BJ (cell line): ENCODE data around the gene TARS3. TPM values are rescaled to one million over a fixed set of nuclear protein-coding genes. Genes with fewer than 3 reads are reported as not detected.

Experiments
- CTCF ChIA-PET: fragments of 350-600 bp; formaldehyde crosslinking; extraction: SDS; loops from one replicate; lab custom pipeline; 2021; ENCODE audit warnings: antibody characterized with exemption, inconsistent platforms; lab: Yijun Ruan, JAX
- POLR2A ChIA-PET: fragments of 300-600 bp; sonication (Branson Sonifier 250); formaldehyde crosslinking; extraction: SDS; loops from one replicate; lab custom pipeline; 2021; ENCODE audit warnings: antibody characterized with exemption; lab: Charles Lee
- DNase-seq: peaks from one replicate; pipeline ENCODE4 v3.0.0-alpha.2; 2011; ENCODE audit warnings: low read depth
- H3K27me3 ChIP-seq: 2 replicates; pipeline ENCODE4 v1.6.0; 2011; ENCODE audit warnings: low read length; ENCODE audit not compliant: control insufficient read depth, insufficient read depth
- H3K36me3 ChIP-seq: 2 replicates; pipeline ENCODE4 v1.5.1; 2011; ENCODE audit warnings: low read length; ENCODE audit not compliant: control insufficient read depth, insufficient read depth
- H3K4me3 ChIP-seq: 2 replicates; pipeline ENCODE4 v1.5.1; 2011; ENCODE audit warnings: low read depth, mild to moderate bottlenecking, control low read depth, low read length
- CTCF ChIP-seq: IDR thresholded peaks from 2 replicates; pipeline ENCODE4 v1.5.1; 2011; ENCODE audit warnings: low read depth, mild to moderate bottlenecking, control low read depth, inconsistent platforms, low read length, moderate library complexity; ENCODE audit not compliant: insufficient read depth
- polyA plus RNA-seq: library from polyadenylated mRNA; depleted of rRNA; stranded (reverse); fragments of >200 nt; gene quantifications from 2 replicates; pipeline ENCODE4 v1.2.3, GENCODE V29; 2011

TARS3 gene
- polyA plus RNA-seq, 1 experiment = 3.1 TPM

- ChIA-PET CTCF (no interaction called here), POLR2A (no interaction called here)
- Histone ChIP-seq H3K27me3 (no peaks in the 10 kb centered on the region), H3K36me3 (peaks cover 3% of the 10 kb centered on the region), H3K4me3 (no peak overlapping the region)
- TF ChIP-seq CTCF = no peak
- DNase-seq = no peak
Measured at GRCh38 chr15:101725073-101725472, 800 bp upstream of the TARS3 start.

DNA sequence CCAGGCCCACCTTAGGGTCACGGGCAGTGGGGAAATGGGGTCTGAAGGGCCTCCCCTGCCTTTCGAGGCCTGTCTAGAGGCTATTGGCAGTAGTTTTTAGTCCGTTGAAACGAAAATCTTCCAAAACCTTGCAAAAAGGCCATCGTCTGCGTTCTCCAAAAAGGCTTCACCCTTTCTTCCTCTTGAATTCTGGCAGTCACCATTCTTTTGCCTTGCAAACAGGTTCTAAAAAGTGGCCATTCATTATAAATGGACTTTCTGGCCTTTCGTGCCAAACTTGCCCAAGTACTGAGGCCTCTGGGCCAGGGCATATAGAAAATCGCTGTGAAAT is 367 bp upstream of the TARS3 start:
- ChIA-PET POLR2A (no interaction called here), CTCF (no interaction called here)
- DNase-seq = no peak
- no peaks in the 10 kb centered on the region for H3K27me3 ChIP-seq
- no peak for TF ChIP-seq CTCF
- peaks cover 5% of the 10 kb centered on the region for H3K36me3 ChIP-seq
- peak overlapping the region; percentile 87 for H3K4me3 ChIP-seq

DNA sequence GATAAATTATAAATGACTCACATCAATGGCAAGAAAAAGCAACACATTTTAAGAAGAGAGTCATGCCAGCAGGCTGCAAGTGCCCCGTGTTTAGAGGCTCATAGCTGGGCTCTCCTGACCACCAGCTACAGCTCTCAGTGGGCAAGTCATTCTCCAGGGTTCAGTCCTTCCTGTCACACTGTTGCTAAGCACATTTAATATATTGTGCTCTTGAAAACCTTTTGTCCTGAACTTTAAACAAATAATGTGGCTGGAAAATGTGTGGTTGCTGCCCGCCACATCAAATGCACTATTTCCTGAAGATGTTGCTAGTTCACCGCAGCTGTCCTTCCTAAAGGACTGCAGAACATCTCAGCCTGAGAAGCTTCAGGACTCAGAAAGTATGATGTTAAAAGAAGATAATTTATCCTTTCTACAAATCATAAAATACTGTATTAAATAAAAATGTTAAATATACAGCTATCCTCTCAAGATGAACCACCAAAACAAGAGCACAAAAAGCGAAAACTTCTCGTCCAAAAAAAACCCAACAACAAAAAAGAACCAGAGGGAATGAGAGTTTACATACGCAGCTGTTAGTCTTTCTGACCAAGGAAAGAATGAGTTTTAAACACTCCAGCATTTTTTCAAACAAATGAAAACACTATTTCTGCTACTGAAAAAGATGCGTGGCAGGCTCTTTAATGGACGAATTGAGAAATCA is 951 bp downstream of the TARS3 start:
- Histone ChIP-seq H3K36me3 (peaks cover 12% of the 10 kb centered on the region), H3K27me3 (no peaks in the 10 kb centered on the region), H3K4me3 (peak overlapping the region; percentile 87)
- ChIA-PET CTCF (interaction anchor here (2.1 kb wide), 1 partner anchor 10 kb away, joined by 5 read pairs; no protein-coding TSS in a partner anchor), POLR2A (no interaction called here)
- no peak for DNase-seq
- no peak for TF ChIP-seq CTCF

DNA sequence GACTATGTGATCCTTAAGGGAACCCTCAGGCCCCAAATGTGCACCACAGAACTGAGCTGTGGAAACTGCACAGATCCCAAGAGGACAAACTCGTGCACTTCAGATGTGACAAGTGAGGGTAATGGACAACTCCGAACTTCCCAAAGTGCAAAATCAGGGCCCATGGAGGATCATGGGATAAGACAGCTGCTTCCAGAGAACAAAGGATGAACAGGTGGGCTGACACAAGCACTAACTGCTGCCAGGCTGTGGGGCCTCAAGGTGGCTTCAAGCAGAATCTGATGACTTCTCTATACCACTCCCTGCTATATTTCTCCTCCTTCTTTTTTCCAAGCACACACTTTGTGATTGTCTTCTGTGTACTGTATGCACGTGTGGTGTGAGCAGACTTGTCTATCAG is 5.4 kb downstream of the TARS3 start:
- POLR2A ChIA-PET = no interaction called here
- CTCF ChIA-PET = interaction anchor here (1.0 kb wide), 2 partner anchors 13 to 430 kb away, joined by 3 to 4 read pairs; no protein-coding TSS in a partner anchor
- DNase-seq = no peak
- H3K4me3 ChIP-seq = no peak overlapping the region
- no peaks in the 10 kb centered on the region for H3K27me3 ChIP-seq
- no peak for TF ChIP-seq CTCF
- peaks cover 17% of the 10 kb centered on the region for H3K36me3 ChIP-seq

DNA sequence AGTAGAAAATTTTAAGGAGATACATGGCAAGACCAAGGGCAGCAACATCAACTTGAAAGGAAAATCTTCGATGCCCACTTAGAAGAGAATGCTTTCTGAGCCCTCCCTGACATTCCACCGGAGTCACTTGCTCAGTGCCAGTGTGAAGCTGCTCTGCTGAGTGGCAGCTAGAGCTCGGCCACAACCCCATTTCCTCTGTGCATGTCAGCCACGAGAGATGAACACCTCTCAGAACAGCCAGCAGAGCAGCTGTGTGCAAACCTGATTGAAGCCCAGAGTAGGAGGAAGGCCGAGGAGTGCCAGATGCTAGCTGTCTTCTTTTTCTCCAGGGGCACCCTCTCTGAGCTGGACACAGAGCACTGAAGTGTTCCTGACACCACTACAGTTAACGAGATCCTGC is 12.2 kb downstream of the TARS3 start:
- no peak overlapping the region for H3K4me3 ChIP-seq
- ChIA-PET POLR2A (no interaction called here), CTCF (interaction anchor here (1.5 to 1.9 kb wide), 2 partner anchors 8 to 9 kb away, joined by 3 to 4 read pairs; no protein-coding TSS in a partner anchor)
- DNase-seq = no peak
- H3K36me3 ChIP-seq = peaks cover 16% of the 10 kb centered on the region
- TF ChIP-seq CTCF = no peak
- H3K27me3 ChIP-seq = no peaks in the 10 kb centered on the region
